Renal cortex interstitium (tissue), 11 donors: Measurements from ENCODE around the gene CCDC88B. TPM values are rescaled to one million over a fixed set of nuclear protein-coding genes. Genes with fewer than 3 reads are reported as not detected.

Source experiments
- DNase-seq, 11 donors: peaks; one replicate each; pipeline ENCODE4 v3.0.0-alpha.2; 2013; ENCODE audit warnings: low read depth in 9 of 11, low spot score in 4 of 11; ENCODE audit errors: extremely low read depth in 1 of 11
- polyA plus RNA-seq, 3 donors: library from polyadenylated mRNA; unstranded; fragments of 120-200 nt; gene quantifications; one replicate each; pipeline ENCODE4 v1.2.1, GENCODE V29; 2013; ENCODE audit not compliant: insufficient read length in 3 of 3

Gene CCDC88B
- polyA plus RNA-seq, 3 donors: 1.7 to 5.0 (median 3.9) TPM

- no peak for DNase-seq
These were observed 799 bp downstream of the CCDC88B start for GRCh38 chr11:64340671-64341335.

DNA sequence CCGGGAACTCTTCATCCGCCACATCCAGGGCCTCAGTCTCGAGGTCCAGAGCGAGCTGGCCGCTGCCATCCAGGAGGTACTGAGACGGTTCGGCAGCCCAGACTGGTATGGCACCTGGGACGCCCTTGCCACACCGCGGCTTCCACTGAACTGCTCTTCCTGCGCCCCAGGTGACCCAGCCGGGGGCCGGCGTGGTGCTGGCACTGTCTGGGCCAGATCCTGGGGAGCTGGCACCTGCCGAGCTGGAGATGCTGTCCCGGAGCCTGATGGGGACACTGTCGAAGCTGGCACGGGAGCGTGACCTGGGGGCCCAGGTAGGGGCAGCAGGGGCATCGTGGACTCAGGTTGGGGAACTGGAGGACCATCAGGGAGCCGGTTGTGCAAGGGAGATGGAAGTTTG lies 1.4 kb downstream of the CCDC88B start:
- DNase-seq: no peak

- peak in 9 of 11 donors; percentile 47 to 73 (median 61) for DNase-seq
These were observed 2.1 kb downstream of the CCDC88B start for GRCh38 chr11:64341851-64342791.

DNA sequence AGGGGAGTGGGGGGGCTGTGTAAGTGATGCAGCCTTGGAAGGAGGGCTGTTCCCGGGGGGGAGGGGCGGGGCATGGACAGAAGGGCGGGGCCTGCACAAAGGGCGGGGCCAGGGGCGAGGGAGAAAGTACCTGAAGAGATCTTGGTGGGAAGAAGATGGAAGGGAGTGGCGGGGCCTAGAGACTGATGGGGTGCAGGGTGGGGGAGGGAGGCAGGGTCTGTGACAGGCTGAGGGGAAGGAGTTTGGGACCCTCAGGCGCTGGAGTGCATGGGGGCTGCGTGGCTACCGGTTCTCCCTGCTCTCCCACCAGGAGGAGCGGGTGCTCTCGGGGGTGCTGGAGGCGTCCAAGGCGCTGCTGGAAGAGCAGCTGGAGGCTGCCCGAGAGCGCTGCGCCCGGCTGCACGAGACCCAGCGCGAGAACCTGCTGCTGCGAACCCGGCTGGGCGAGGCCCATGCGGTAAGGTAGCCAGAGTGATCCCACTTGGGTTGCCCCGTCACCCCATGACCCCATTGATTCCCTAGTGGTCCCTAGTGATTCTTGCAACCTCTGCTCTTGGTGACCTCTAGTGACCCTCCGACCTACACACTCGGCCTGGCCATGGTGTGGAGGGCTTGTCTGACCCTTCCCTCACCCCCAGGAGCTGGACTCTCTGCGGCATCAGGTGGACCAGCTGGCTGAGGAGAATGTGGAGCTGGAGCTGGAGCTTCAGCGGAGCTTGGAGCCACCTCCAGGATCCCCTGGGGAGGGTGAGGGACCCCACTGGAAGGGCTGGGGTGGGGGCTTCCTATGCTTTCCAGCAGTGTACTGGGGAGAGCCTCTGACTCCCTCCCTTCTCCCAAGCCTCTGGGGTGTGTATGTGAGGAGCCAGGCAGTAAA lies 3.1 kb downstream of the CCDC88B start:
- no peak for DNase-seq

- DNase-seq: no peak
These were observed 4.0 kb downstream of the CCDC88B start for GRCh38 chr11:64343767-64344559.

DNA sequence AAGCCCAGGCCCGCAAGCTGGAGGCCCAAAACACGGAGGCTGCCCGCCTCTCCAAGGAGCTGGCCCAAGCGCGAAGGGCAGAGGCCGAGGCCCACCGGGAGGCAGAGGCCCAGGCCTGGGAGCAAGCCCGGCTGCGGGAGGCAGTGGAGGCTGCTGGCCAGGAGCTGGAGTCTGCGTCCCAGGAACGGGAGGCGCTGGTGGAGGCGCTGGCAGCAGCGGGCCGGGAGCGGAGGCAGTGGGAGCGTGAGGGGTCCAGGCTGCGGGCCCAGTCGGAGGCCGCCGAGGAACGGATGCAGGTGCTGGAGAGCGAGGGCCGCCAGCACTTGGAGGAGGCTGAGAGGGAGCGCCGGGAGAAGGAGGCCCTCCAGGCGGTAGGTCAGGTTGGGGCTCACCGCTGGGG lies 4.8 kb downstream of the CCDC88B start:
- no peak for DNase-seq

- no peak for DNase-seq
These were observed 7.3 kb downstream of the CCDC88B start for GRCh38 chr11:64347193-64347867.

DNA sequence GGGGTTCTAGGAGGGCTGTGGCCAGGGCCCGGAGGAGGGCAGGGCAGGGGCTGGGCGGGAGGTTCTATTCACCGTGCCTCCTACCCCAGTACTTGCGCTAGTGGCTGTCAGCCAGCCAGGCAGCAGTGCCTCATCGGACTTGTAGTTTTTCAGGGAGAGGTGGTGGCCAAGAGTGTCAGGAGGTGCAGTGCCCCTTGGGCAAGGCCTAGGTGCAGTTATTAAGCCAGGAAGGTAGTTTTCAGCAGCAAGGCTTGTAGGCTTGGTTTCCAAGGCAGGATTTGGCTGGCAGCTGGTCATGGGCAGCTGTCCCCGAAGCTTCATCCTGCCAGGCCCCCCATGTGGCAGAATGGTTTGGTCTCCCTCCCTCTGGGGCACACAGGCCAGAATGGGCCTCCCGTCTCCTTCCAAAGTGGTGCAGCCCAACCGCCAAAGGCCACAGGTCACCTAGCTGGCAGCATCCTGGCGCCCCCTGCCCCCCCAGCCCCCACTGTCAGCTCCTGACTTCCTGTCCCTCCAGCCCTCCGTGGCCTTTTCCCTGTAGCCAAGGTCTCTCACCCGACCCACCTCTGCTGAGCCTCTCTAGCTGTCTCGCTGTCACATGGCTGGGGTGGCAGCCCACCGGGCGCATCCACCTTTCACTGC lies 8.5 kb downstream of the CCDC88B start:
- DNase-seq: no peak

DNA sequence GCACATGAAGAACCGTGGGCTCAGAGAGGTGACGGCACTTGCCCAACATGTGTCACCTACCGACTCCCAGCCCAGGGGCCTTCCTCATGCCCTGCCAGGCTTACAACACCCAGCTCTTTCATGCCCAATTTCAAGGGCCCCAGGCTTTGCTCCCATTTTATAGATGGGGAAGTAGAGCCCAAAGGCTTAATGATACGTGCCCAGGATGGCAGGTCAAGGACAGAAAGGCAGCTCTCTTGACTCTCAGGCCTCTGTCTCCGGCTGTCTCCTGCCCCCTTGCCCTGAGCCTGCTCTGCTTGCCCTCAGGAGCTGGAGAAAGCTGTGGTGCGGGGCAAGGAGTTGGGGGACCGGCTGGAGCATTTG lies 9.0 kb downstream of the CCDC88B start:
- no peak for DNase-seq

DNA sequence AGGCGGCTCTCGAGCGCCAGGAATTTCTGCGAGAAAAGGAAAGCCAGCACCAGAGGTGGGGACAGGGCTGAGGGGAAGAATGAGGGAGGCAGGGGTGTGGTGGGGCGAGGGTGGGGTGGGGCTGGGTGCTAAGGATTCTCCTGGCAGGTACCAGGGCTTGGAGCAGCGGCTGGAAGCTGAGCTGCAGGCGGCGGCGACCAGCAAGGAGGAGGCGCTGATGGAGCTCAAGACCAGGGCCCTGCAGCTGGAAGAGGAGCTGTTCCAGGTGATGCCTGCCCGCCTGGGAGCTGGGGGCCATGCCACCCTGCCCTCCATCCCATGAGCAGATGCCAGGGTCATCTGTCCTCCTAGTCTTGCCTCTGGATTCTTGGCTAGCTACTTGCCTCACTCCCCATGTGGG lies 9.4 kb downstream of the CCDC88B start:
- no peak for DNase-seq

DNA sequence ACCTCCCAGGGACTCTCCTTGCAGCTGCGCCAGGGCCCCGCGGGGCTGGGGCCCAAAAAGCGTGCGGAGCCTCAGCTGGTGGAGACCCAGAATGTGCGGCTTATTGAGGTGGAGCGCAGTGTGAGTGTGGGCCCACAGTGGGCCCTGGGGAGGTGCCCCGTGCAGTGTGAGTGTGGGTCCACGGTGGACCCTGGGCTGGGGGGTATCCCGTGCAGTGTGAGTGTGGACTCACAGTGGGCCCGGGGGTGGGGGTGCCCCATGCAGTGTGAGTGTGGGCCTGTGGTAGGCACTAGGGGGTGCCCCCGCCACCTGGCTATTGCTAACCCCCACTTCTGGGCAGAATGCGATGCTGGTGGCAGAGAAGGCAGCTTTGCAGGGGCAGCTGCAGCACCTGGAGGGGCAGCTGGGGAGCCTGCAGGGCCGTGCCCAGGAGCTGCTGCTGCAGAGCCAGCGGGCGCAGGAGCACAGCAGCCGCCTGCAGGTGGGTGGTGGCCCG lies 11.2 kb downstream of the CCDC88B start:
- DNase-seq: no peak

DNA sequence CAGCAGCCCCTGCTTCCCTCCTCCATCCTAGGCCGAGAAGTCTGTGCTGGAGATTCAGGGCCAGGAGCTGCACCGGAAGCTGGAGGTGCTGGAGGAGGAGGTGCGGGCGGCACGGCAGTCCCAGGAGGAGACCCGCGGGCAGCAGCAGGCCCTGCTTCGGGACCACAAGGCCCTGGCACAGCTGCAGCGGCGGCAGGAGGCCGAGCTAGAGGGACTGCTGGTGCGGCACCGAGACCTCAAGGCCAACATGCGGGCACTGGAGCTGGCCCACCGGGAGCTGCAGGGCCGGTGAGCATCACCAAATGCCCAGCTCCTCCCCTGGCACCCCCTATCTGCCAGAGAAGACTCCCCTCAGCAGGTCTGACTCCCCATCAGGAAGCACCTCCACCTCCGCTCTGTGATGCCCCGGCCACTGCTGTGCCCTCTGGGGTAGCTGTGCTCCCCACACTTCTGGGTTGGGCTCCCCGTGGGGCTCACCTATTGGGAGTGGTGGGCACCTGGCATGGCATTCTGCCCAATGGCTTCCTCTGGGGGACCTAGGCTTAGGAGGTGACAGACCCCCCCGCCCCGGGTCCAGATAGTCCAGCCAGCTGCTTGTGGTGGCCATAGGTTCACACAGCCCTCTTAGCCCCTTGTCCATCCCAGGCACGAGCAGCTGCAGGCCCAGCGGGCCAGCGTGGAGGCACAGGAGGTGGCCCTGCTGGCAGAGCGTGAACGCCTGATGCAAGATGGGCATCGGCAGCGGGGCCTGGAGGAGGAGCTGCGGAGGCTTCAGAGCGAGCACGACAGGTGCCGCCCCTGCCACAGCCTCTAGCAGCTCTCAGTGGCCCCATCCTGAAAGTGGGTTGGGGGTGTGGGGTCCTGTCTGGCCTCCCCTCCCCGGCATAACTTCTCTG lies 12.3 kb downstream of the CCDC88B start:
- DNase-seq: no peak

DNA sequence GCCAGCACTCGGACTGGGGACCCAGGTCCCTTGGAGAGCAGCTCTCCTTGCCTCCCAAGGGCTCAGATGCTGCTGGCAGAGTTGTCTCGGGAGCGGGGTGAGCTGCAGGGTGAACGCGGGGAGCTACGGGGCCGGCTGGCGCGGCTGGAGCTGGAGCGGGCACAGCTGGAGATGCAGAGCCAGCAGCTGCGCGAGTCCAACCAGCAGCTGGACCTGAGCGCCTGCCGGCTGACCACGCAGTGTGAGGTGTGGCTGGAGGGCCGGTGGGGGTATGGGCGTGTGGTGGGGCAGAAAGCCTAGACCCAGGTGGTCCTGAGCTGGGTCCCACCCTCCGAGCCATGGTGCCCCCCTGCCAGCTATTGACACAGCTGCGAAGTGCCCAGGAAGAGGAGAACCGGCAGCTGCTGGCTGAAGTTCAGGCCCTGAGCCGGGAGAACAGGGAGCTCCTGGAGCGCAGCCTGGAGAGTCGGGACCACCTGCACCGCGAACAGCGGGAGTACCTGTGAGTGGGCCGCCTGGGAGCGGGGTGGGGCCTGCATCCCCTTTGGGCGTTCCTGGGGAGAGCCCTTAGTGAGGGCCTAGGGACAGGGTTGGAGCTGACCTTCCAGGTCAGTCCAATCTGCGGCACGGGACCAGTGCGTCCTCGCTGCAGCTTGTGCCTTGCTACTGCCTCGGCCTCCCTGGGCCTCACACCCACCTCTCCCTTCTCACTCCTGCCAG lies 13.2 kb downstream of the CCDC88B start:
- no peak for DNase-seq

- DNase-seq: no peak
These were observed 13.9 kb downstream of the CCDC88B start for GRCh38 chr11:64353715-64354506.
